ENCODE data around the gene MZF1.

MZF1 gene

DNA sequence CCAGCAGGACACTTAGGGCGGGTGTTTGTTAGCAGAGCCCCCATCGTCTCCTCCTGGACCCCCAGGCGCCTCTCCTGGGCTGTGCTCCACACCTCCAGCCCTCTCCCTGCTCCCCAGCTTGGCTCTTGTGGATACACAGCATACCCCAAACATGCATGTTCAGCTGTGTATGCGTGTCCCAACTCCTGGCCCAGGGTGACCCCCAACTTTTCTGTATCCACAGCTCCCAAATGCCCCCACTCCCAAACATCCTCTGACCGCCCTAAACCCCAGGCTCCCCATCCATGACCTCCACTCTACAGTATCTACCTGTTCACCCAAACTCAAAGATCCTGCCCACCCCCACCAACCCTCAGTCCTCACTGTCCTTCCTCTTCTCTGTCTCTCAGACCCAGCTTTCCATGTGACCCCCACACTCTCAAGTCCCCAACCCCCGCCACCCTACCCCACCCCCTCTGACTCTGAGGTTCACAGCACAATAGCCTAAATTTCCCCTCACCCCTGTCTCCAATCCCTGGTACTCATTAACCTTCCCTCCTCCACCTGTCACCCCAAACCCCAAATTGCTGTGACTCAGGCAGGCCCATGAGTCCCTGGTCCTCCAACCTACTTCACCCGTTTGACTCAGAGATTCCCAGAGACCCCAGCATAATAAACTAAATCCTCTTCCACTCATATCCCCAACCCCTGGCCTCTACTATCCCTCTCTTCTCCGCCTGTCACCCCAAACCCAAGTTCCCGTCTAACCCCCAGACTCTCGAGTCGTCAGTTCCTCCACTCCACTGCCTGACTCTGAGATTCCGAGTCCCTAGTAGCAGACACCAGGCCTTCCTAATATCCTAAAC is 15.7 kb downstream of the MZF1 start:
- no peaks in the 10 kb centered on the region for H3K9me3 ChIP-seq (ENCODE audit: control insufficient read depth, low read length)
- peak overlapping the region; percentile 93 for H3K9ac ChIP-seq (ENCODE audit: low read length)
- peaks cover 44% of the 10 kb centered on the region for H3K4me1 ChIP-seq (ENCODE audit: control insufficient read depth, insufficient read depth, low read length)
- H3K27me3 ChIP-seq (ENCODE audit: control insufficient read depth, insufficient read depth, low read length) = no peaks in the 10 kb centered on the region
- peak overlapping the region; percentile 80 for H3K4me3 ChIP-seq (ENCODE audit: low read length)
- peaks cover under 1% of the 10 kb centered on the region for H3K36me3 ChIP-seq (ENCODE audit: control insufficient read depth, insufficient read depth, low read length)

DNA sequence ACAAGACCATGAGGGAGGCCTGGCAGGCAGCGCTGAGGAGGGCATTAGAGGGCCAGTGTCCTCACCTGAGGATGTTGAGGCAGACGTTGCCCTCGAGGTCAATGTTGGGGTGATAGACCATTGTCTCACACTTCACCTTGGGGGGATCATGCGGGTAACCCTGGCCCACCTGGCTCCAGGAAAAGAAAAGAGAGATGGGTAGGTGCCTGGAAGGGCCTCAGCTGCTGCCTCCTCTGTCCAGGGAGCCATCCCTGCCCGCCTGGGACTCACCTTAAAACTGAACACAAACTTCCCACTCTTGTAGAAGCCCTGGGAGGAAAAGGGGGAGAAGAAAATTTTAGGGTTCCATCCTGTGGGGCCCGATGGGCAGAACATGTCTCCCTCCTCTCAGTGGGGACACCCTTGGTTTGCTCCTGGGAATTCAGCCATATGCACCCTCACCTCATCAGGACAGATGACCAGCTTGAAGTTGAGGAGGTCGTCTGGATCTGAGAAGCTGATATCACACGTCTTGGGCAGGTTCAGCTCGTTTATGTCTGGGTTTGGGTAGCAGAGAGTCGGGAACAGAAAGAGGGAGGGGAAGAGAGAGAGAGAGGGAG is 16.4 kb downstream of the MZF1 start:
- Histone ChIP-seq H3K27me3 (ENCODE audit: control insufficient read depth, insufficient read depth, low read length) (no peaks in the 10 kb centered on the region), H3K9ac (ENCODE audit: low read length) (peak overlapping the region; percentile 93), H3K9me3 (ENCODE audit: control insufficient read depth, low read length) (no peaks in the 10 kb centered on the region), H3K4me1 (ENCODE audit: control insufficient read depth, insufficient read depth, low read length) (peaks cover 38% of the 10 kb centered on the region), H3K36me3 (ENCODE audit: control insufficient read depth, insufficient read depth, low read length) (peaks cover 7% of the 10 kb centered on the region), H3K4me3 (ENCODE audit: low read length) (no peak overlapping the region)

DNA sequence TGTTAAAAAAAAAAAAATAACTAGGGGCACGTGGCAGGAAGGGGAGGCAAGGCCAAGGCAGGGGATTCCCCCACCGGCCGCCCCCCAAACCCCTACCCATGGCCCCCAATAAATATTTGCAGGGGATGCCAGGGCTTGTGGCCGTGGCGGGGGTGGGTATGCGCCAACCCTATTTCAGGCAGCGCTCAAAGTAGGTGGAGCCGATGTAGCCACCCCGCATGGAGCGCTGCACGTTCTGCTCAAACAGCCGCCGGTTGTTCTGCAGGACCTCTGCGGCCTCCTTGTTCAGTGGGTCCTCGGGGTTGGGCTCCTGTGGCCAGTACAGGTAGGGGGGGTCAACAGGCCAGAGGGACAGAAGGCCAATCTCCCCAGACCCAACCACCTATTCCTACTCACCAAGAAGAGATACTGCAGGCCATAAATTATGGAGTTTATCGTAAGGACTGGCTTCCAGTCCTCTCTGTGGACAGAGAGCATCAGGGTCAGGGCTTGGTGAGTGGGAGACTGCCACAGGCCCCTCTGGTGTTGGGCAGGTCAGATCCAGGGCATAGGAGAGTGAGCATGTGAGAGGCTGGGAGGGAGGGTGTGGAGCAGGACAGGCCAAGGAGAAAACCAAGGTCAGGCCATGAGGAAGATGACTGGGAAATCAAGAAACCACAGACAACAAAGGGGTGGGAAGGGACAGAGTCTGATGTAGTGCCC is 17.1 kb downstream of the MZF1 start:
- peaks cover 8% of the 10 kb centered on the region for H3K36me3 ChIP-seq (ENCODE audit: control insufficient read depth, insufficient read depth, low read length)
- no peak overlapping the region for H3K9ac ChIP-seq (ENCODE audit: low read length)
- no peaks in the 10 kb centered on the region for H3K27me3 ChIP-seq (ENCODE audit: control insufficient read depth, insufficient read depth, low read length)
- H3K4me3 ChIP-seq (ENCODE audit: low read length) = no peak overlapping the region
- H3K4me1 ChIP-seq (ENCODE audit: control insufficient read depth, insufficient read depth, low read length) = peaks cover 33% of the 10 kb centered on the region
- H3K9me3 ChIP-seq (ENCODE audit: control insufficient read depth, low read length) = no peaks in the 10 kb centered on the region

DNA sequence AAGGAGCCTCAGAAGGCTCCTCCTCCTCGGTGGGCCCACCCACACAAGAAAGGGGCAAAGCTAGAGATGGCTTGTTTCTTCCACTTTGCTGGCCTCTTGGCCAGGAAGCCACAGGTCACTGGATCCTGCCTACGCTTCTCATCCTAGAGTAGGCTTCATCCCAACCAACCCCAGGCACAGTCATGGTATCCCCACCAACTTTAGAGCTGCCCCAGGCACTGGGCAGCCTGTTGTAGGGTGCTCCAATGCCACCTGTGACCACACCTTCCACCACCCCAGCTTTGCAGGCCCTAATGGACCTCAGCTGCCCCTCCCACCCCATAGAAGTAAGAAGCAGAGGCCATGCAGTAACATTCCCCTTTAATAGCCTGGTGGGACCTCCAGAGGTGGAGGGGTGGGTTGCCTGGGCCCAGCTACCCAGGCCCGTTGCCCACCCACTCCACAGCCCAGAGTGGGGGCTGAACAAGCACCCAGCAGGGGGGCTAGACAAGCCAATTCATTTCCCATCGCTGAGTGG is 17.7 kb downstream of the MZF1 start:
- Histone ChIP-seq H3K4me1 (ENCODE audit: control insufficient read depth, insufficient read depth, low read length) (peaks cover 33% of the 10 kb centered on the region), H3K9me3 (ENCODE audit: control insufficient read depth, low read length) (no peaks in the 10 kb centered on the region), H3K4me3 (ENCODE audit: low read length) (peak overlapping the region; percentile 38), H3K9ac (ENCODE audit: low read length) (peak overlapping the region; percentile 96), H3K27me3 (ENCODE audit: control insufficient read depth, insufficient read depth, low read length) (no peaks in the 10 kb centered on the region), H3K36me3 (ENCODE audit: control insufficient read depth, insufficient read depth, low read length) (peaks cover 12% of the 10 kb centered on the region)

DNA sequence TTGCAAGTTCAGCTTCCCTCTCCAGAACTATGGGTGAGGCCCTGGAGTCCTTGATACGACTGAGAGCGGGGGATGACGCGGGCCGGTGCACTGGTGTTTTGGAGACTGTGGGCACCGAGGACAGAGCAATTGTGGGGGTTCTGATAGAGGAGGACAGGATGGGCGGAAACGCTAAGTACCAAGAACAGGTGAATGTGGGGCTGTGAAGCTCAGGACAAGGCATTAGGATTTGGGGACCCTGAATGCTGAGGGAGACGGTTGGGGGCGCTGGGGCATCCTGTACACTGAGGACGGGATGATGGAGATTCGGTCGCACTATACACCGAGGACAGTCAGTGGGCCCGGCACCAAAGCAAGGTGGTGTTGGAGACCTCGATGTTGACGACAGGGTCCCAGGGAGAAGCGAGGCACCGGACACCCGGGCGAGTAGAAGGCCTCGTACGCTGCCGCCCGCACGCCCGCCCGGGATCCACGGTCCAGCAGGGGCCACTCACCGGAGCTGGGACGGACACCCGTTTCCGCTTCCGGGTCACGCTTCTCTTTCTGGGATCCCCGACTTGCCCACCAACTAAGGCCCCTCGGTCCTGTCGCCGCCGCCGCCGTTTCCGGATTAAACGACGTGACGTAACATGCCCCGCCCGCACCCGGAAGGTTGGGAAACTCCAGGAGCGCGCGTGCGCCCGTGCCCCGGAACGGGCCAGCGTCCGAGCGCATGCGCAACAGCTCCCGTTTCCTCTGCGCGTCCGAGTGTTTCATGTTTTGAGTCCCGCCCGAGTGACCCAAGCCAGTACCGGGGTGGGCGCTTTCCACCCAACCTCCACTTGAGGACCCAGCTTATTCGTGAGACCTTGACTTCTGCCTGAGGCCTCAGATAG is 18.4 kb downstream of the MZF1 start, which contains the start of gene CHMP2A:
TSS of gene CHMP2A (minus strand) at position 612 of the 875 bp plus-strand sequence. CDS start 893 bp downstream, outside the sequence.
- Histone ChIP-seq H3K36me3 (ENCODE audit: control insufficient read depth, insufficient read depth, low read length) (peaks cover 19% of the 10 kb centered on the region), H3K4me3 (ENCODE audit: low read length) (peak within 1 kb of the TSS; percentile 88), H3K27me3 (ENCODE audit: control insufficient read depth, insufficient read depth, low read length) (no peaks in the 10 kb centered on the region)

DNA sequence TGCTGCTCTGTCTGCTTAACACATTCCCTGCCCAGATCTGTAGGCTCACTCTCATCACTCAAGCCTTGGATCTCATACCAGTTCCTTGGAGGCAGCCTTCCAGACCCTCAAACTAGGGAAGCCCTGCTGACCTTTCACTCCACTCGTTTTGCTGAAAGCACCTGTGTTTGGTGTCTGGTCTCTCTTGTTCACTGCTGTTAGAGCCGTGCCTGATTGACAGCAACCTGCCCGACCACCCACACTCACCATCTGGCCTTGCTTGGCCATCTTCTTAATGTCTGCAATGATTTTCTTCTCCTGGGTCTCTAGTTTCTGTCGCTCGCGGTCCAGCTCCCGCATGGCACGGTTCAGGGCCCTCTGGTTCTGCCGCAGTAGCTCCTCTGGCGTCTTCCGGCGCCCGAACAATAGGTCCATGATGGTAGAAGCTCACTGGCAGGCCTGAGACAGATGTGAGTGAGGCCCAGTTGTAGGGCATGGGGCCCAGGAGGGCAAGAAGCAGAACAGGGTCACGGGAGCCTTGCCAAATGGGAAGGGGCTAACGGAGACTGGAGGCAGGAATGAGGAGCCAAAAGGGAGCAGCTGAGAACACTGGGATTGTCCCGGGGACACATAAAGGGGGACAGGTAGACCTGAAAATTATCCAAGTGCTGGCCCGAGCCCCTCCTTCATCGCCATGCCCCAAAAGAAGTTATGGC is 19.2 kb downstream of the MZF1 start:
- Histone ChIP-seq H3K9me3 (ENCODE audit: control insufficient read depth, low read length) (no peaks in the 10 kb centered on the region), H3K9ac (ENCODE audit: low read length) (peak overlapping the region; percentile 96), H3K4me1 (ENCODE audit: control insufficient read depth, insufficient read depth, low read length) (peaks cover 26% of the 10 kb centered on the region), H3K4me3 (ENCODE audit: low read length) (peak overlapping the region; percentile 88), H3K36me3 (ENCODE audit: control insufficient read depth, insufficient read depth, low read length) (peaks cover 26% of the 10 kb centered on the region), H3K27me3 (ENCODE audit: control insufficient read depth, insufficient read depth, low read length) (no peaks in the 10 kb centered on the region)

More for the DNA sequence above, 18.4 kb downstream of the MZF1 start, which contains the start of gene CHMP2A:
- peak within 1 kb of the TSS; percentile 96 for H3K9ac ChIP-seq (ENCODE audit: low read length)
- H3K9me3 ChIP-seq (ENCODE audit: control insufficient read depth, low read length) = no peaks in the 10 kb centered on the region
- H3K4me1 ChIP-seq (ENCODE audit: control insufficient read depth, insufficient read depth, low read length) = peaks cover 30% of the 10 kb centered on the region

DNA sequence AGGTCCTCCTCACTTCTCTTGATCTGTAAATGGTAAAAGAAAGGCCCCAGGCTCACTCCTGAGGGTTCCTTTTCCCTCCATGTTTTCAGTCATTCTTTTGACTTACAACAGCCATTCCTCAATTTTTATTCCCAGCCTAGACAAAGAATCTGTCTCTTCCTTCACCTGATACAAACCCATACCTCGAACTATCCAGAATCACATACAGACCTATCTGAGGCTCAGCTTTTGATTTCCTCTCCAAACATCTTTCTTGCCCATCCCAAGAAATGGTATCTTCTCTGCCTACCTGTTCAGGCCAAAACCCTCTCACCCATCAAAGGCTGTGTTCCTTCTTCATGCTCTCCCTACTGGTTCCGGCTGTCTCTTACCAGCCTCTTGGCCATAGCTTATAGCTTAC is 20.5 kb downstream of the MZF1 start:
- no peaks in the 10 kb centered on the region for H3K27me3 ChIP-seq (ENCODE audit: control insufficient read depth, insufficient read depth, low read length)
- H3K4me1 ChIP-seq (ENCODE audit: control insufficient read depth, insufficient read depth, low read length) = peaks cover 26% of the 10 kb centered on the region
- H3K4me3 ChIP-seq (ENCODE audit: low read length) = no peak overlapping the region
- peaks cover 38% of the 10 kb centered on the region for H3K36me3 ChIP-seq (ENCODE audit: control insufficient read depth, insufficient read depth, low read length)
- H3K9ac ChIP-seq (ENCODE audit: low read length) = no peak overlapping the region
- no peaks in the 10 kb centered on the region for H3K9me3 ChIP-seq (ENCODE audit: control insufficient read depth, low read length)

DNA sequence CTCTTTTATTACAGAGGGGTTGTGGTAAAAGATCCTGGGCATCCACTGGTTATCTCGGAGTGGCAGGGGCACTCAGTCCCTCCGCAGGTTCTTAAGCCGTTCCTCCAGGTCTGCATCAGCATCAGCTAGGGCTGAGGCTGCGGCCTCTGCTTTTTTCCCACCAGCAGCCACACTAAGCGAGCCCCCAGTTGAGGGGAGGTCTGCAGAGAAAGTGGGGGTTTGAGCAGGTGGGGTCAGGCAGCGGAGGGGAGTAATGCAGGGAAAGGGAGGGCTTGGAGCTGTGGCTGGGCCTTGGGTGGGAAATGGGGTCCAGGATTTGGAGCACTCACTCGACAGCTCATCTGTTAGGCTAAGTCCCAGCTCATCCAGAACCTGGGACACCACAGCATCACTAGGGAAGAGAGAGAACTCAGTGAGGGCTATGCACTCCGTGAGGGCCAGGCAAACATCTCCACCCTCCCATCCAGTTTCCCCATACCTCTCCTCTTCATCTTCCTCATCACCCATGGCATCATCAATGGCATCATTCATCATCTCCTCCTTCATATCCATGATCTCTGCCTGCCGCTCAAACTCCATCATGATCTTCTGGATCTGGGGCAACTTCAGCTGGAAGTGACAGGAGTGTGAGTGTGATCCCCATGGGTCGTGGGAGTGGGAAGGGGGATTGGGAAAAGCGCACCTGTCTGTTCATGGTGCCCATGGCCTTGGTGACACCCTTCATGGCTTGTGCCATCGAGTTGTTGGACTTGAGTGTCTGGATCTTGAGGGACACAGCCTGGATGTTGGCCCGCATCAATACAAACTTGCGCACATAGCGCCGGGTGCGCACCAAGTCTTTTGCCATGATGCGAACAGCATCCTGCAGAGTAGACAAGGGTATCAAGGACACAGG is 21.3 kb downstream of the MZF1 start:
- Histone ChIP-seq H3K36me3 (ENCODE audit: control insufficient read depth, insufficient read depth, low read length) (peaks cover 43% of the 10 kb centered on the region), H3K9me3 (ENCODE audit: control insufficient read depth, low read length) (no peaks in the 10 kb centered on the region), H3K27me3 (ENCODE audit: control insufficient read depth, insufficient read depth, low read length) (no peaks in the 10 kb centered on the region), H3K9ac (ENCODE audit: low read length) (no peak overlapping the region), H3K4me3 (ENCODE audit: low read length) (no peak overlapping the region), H3K4me1 (ENCODE audit: control insufficient read depth, insufficient read depth, low read length) (peaks cover 22% of the 10 kb centered on the region)

DNA sequence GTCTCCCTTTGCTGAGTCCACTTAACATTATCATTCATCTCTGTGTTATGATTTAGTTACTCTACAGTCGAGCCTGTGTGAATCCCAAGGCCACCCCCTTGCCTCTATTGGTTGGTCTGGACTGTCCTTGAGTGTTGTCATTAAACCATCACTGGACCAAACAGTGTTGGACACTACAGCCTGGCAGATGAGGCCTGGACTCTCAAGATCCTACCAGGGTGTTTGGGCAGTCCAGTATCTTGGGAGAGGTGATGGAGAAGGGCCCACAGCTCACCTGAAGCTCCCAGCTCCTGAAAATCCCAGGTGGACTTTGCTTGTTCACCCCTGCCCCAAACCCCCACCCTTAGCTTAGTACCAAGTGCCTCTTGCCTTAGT is 22.0 kb downstream of the MZF1 start:
- Histone ChIP-seq H3K4me1 (ENCODE audit: control insufficient read depth, insufficient read depth, low read length) (peaks cover 27% of the 10 kb centered on the region), H3K4me3 (ENCODE audit: low read length) (no peak overlapping the region), H3K9ac (ENCODE audit: low read length) (no peak overlapping the region), H3K9me3 (ENCODE audit: control insufficient read depth, low read length) (no peaks in the 10 kb centered on the region), H3K27me3 (ENCODE audit: control insufficient read depth, insufficient read depth, low read length) (no peaks in the 10 kb centered on the region), H3K36me3 (ENCODE audit: control insufficient read depth, insufficient read depth, low read length) (peaks cover 49% of the 10 kb centered on the region)

DNA sequence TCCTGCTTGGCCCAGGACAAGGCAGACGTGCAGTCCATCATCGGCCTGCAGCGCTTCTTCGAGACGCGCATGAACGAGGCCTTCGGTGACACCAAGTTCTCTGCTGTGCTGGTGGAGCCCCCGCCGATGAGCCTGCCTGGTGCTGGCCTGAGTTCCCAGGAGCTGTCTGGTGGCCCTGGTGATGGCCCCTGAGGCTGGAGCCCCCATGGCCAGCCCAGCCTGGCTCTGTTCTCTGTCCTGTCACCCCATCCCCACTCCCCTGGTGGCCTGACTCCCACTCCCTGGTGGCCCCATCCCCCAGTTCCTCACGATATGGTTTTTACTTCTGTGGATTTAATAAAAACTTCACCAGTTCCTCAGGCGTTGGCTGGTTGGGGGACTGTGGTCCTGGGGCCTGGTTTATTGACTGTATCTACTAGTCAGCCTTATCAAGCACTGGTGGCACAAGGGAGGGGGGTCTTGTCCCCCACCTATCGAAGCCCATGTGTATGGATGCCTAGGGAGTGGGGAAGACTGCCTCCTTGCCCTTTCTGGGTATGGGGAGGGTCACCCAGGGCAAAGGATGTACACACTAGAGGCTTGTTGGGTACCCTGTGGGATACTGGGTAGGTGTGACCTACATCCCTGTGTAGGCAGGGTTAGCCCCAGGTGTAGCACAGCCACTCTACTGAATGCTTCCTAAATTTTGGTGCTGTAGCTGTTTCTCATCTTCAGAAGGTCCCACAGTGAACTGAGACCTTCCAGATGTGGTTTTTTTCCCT is 22.6 kb downstream of the MZF1 start:
- Histone ChIP-seq H3K27me3 (ENCODE audit: control insufficient read depth, insufficient read depth, low read length) (no peaks in the 10 kb centered on the region), H3K4me3 (ENCODE audit: low read length) (no peak overlapping the region), H3K36me3 (ENCODE audit: control insufficient read depth, insufficient read depth, low read length) (peaks cover 49% of the 10 kb centered on the region), H3K9me3 (ENCODE audit: control insufficient read depth, low read length) (no peaks in the 10 kb centered on the region), H3K9ac (ENCODE audit: low read length) (no peak overlapping the region), H3K4me1 (ENCODE audit: control insufficient read depth, insufficient read depth, low read length) (peaks cover 32% of the 10 kb centered on the region)
